ENCODE results near the gene CSNK1A1L. TPM values are rescaled to one million over a fixed set of nuclear protein-coding genes. Genes with fewer than 3 reads are reported as not detected.
A peak's percentile ranks its signal among the peaks of the same experiment; 100 is the strongest.

CSNK1A1L gene
- not detected in 2 replicates for total RNA-seq
- long read RNA-seq: 0 reads

DNA sequence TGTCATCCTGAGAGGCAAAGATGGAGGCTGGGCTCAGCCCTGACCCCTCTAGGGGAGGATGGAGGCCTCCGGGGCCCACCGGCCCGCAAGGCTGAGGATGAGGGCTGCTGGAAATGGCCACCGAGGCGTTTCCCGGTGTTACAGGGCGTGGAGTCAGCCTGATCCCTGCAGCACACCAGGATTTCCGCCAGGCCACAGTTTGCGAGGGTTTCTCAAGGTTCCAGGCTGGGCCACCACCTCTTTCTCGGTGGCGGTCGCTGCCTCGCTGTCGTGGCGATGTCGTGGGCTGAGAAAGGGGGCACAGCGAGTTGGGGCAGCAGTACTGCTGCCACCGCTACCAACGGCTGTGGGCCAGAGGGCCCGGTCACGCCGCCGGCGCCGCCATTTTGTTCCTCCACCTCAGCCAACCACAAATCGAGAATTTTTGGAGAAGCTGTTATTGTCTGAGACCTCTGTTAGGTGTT lies at the start of gene CSNK1A1L:
Gene CSNK1A1L, minus strand, starts transcription at position 414 of the 464 bp plus-strand sequence. Its CDS starts 408 bp downstream, at position 6.
- Mint-ChIP-seq H3K27me3 (ENCODE audit: low read depth) (no peaks in the 10 kb centered on the region), H3K27ac (ENCODE audit: unreplicated experiment) (peak within 1 kb of the TSS; percentile 9), H3K4me1 (peaks cover 62% of the 10 kb centered on the region), H3K36me3 (ENCODE audit: low read depth) (no peaks in the 10 kb centered on the region), H3K9me3 (peaks cover 3% of the 10 kb centered on the region), H3K4me3 (no peak within 1 kb of the TSS)
- no peak for DNase-seq (ENCODE audit: low read depth, low spot score)
- TF ChIP-seq, protein P1, sequence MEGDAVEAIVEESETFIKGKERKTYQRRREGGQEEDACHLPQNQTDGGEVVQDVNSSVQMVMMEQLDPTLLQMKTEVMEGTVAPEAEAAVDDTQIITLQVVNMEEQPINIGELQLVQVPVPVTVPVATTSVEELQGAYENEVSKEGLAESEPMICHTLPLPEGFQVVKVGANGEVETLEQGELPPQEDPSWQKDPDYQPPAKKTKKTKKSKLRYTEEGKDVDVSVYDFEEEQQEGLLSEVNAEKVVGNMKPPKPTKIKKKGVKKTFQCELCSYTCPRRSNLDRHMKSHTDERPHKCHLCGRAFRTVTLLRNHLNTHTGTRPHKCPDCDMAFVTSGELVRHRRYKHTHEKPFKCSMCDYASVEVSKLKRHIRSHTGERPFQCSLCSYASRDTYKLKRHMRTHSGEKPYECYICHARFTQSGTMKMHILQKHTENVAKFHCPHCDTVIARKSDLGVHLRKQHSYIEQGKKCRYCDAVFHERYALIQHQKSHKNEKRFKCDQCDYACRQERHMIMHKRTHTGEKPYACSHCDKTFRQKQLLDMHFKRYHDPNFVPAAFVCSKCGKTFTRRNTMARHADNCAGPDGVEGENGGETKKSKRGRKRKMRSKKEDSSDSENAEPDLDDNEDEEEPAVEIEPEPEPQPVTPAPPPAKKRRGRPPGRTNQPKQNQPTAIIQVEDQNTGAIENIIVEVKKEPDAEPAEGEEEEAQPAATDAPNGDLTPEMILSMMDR (conservative IDR thresholded peaks at IDR 0.05): no peak

DNA sequence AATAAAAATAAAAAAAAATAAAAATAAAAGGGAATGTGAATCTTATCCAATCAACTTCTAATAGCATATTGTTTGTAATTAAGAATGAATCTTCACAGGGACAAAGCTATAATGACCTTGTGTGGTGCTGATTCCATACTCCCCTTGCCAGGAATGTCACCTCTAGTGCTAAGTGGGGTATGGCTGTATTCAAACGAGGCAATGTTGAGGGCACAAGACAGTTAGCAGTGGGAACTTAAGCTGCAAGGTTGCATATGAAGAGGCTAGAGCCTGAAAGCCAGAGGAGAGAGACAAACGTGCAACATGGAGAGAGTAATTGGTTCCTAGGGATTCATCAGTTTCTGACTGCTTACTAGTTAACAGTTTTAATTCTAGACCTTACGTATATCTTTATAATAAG lies 43.9 kb upstream of the CSNK1A1L start:
- DNase-seq (ENCODE audit: low read depth, low spot score): no peak
- no peaks in the 10 kb centered on the region for H3K27me3 Mint-ChIP-seq (ENCODE audit: low read depth)
- H3K27ac Mint-ChIP-seq (ENCODE audit: unreplicated experiment): no peak overlapping the region
- H3K36me3 Mint-ChIP-seq (ENCODE audit: low read depth): no peaks in the 10 kb centered on the region
- TF ChIP-seq, protein P1 (conservative IDR thresholded peaks at IDR 0.05): no peak
- no peaks in the 10 kb centered on the region for H3K4me1 Mint-ChIP-seq
- H3K9me3 Mint-ChIP-seq: peaks cover 2% of the 10 kb centered on the region
- no peak overlapping the region for H3K4me3 Mint-ChIP-seq

DNA sequence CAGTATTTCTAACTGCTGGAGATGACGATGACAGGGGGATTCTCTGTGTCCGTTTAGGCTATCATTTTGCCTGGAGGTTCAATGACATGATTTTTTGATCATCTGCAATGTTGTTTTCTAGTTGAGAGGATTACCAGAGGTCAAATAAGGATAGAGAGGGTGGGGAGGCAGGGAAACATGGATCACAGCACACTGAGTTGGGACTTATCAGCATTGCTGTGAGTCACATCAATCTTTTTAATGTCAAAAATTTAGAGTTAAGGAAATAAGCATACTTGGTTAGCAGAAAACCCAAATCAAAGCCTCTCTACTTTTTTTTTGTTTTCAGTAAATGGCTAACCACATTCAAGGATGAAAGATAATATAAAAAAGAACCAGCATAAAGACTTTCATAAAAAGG lies 43.0 kb upstream of the CSNK1A1L start:
- no peaks in the 10 kb centered on the region for H3K4me1 Mint-ChIP-seq
- no peak overlapping the region for H3K27ac Mint-ChIP-seq (ENCODE audit: unreplicated experiment)

DNA sequence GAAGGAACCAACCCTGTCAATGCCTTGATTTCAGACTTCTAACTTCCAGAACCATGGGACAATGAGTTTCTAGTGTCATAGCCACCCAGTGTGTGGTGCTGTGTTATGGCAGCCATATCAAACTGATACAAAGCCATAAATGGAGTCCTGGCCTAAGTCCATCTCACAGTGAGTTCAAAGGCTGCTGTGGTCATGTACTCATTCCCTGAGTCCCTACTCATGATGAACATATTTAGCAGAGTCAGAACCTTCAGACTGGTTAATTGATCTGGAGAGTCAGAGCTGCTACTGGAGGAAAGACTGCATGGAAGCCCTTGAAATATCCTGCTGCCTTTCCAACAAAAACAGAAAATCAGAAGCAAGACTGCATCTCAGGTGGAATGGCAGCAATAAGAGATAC lies 39.2 kb upstream of the CSNK1A1L start:
- H3K27me3 Mint-ChIP-seq (ENCODE audit: low read depth): no peaks in the 10 kb centered on the region
- no peak overlapping the region for H3K4me3 Mint-ChIP-seq
- H3K27ac Mint-ChIP-seq (ENCODE audit: unreplicated experiment): no peak overlapping the region
- H3K36me3 Mint-ChIP-seq (ENCODE audit: low read depth): no peaks in the 10 kb centered on the region
- TF ChIP-seq, protein P1 (conservative IDR thresholded peaks at IDR 0.05): no peak
- H3K9me3 Mint-ChIP-seq: peaks cover 5% of the 10 kb centered on the region
- no peak for DNase-seq (ENCODE audit: low read depth, low spot score)
- no peaks in the 10 kb centered on the region for H3K4me1 Mint-ChIP-seq

More for the DNA sequence above, 43.0 kb upstream of the CSNK1A1L start:
- H3K9me3 Mint-ChIP-seq: peaks cover 2% of the 10 kb centered on the region
- TF ChIP-seq, protein P1 (conservative IDR thresholded peaks at IDR 0.05): no peak
- H3K27me3 Mint-ChIP-seq (ENCODE audit: low read depth): no peaks in the 10 kb centered on the region
- no peak for DNase-seq (ENCODE audit: low read depth, low spot score)
- no peak overlapping the region for H3K4me3 Mint-ChIP-seq
- H3K36me3 Mint-ChIP-seq (ENCODE audit: low read depth): no peaks in the 10 kb centered on the region

DNA sequence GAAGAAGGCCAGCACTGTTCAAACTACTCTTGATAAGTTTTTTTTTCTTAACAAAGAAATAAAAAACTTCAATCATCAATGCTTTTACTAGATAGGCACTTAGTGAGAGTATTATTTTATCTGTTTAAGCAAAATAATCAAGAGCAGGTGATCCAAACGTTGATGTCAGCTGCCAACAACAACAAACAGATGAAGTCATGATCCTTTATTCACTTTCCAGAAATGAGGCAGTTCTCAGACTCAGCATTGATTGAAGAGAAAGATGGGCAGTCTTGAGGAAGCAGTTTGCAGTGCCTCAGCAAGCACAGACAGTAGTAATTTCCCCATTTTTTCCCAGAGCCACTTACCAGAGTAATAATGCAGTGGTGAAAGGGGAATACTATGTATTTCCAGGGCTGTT lies 38.4 kb upstream of the CSNK1A1L start:
- peaks cover 5% of the 10 kb centered on the region for H3K9me3 Mint-ChIP-seq
- H3K4me1 Mint-ChIP-seq: no peaks in the 10 kb centered on the region
- TF ChIP-seq, protein P1 (conservative IDR thresholded peaks at IDR 0.05): no peak
- H3K36me3 Mint-ChIP-seq (ENCODE audit: low read depth): no peaks in the 10 kb centered on the region
- no peaks in the 10 kb centered on the region for H3K27me3 Mint-ChIP-seq (ENCODE audit: low read depth)
- H3K27ac Mint-ChIP-seq (ENCODE audit: unreplicated experiment): peak overlapping the region; percentile 16
- no peak for DNase-seq (ENCODE audit: low read depth, low spot score)
- no peak overlapping the region for H3K4me3 Mint-ChIP-seq

Data from neural crest cell (in vitro differentiated cells).